Measurements from ENCODE around the gene LDAH.

Gene LDAH

DNA sequence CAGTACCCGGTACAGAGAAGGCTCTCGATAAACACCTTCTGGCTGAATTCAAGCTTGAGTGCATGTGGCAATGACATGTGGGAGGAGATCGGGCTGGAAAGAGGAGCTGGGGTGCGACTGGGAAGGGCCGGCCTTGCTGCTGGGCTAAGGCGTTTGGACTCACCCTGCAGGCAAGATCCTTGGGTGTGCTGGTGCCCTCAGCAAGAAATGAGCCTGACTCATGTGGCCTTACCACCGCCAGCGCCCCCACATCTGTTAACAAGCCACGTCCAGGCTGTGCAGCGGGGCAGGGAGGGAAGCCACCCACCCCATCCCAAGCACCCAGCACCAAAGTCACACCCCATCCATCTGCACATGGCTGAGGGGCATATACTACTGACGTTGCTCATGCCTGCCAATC, 173.3 kb downstream of the LDAH start:
- H3K4me3 ChIP-seq (replicated peaks in 1 of 2; ENCODE audit: low read depth in 2 of 2, low read length in 2 of 2) = peak overlapping the region in 1 of 2 donors; percentile 95
- TF ChIP-seq, protein P1, sequence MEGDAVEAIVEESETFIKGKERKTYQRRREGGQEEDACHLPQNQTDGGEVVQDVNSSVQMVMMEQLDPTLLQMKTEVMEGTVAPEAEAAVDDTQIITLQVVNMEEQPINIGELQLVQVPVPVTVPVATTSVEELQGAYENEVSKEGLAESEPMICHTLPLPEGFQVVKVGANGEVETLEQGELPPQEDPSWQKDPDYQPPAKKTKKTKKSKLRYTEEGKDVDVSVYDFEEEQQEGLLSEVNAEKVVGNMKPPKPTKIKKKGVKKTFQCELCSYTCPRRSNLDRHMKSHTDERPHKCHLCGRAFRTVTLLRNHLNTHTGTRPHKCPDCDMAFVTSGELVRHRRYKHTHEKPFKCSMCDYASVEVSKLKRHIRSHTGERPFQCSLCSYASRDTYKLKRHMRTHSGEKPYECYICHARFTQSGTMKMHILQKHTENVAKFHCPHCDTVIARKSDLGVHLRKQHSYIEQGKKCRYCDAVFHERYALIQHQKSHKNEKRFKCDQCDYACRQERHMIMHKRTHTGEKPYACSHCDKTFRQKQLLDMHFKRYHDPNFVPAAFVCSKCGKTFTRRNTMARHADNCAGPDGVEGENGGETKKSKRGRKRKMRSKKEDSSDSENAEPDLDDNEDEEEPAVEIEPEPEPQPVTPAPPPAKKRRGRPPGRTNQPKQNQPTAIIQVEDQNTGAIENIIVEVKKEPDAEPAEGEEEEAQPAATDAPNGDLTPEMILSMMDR (IDR thresholded peaks at IDR 0.05; ENCODE audit: low read depth, low read length) = no peak
- DNase-seq (ENCODE audit: low read depth in 2 of 2) = no peak

GRCh38 chr2:20648831-20649230, 174.1 kb downstream of the LDAH start:
- no peak for DNase-seq (ENCODE audit: low read depth in 2 of 2)
- no peak overlapping the region for H3K4me3 ChIP-seq (replicated peaks in 1 of 2; ENCODE audit: low read depth in 2 of 2, low read length in 2 of 2)
- TF ChIP-seq, protein P1 (IDR thresholded peaks at IDR 0.05; ENCODE audit: low read depth, low read length) = no peak

DNA sequence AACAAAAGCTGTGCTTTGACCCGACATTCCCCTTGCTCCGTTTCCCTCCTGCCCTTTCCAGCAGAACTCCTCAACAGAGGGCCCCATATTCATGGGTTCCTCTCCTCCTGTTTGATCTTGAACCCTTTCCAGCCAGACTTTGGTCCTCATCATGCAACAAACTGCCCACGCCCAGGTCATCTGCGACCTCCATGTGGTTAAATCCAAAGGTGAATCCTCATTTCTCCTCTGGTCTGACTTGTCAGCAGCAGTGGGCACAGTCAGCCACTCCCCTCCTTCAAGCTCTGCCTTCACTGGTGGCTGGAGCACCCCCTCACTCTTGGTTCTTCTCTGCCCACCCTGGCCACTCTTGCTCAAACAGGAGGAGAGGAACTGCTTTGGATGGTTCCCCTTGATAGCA, 174.7 kb downstream of the LDAH start:
- no peak for DNase-seq (ENCODE audit: low read depth in 2 of 2)
- TF ChIP-seq, protein P1 (IDR thresholded peaks at IDR 0.05; ENCODE audit: low read depth, low read length) = no peak
- H3K4me3 ChIP-seq (replicated peaks in 1 of 2; ENCODE audit: low read depth in 2 of 2, low read length in 2 of 2) = no peak overlapping the region

DNA sequence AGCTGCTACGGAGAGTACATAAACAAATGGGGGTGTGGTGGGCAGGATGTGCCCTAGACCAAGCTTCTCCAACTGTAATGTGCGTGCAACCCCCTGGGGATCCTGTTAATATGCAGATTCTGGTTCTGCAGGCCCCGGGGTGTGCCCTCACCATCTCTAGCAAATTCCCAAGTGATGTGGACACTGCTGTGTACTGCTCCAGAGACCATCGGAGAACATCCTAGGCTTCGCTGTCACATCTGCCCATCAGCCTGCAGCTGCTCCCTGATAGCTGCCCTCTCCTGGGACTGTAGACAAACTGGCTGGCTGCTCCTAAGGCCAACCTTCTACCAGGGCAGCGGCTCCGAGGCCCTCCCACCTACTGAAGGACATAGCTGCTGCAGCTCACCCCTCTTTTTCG, 175.2 kb downstream of the LDAH start:
- no peak for DNase-seq (ENCODE audit: low read depth in 2 of 2)
- TF ChIP-seq, protein P1 (IDR thresholded peaks at IDR 0.05; ENCODE audit: low read depth, low read length) = no peak
- H3K4me3 ChIP-seq (replicated peaks in 1 of 2; ENCODE audit: low read depth in 2 of 2, low read length in 2 of 2) = no peak overlapping the region

GRCh38 chr2:20647211-20647610, 175.7 kb downstream of the LDAH start:
- TF ChIP-seq, protein P1 (IDR thresholded peaks at IDR 0.05; ENCODE audit: low read depth, low read length) = no peak
- DNase-seq (ENCODE audit: low read depth in 2 of 2) = no peak

GRCh38 chr2:20646446-20646845, 176.5 kb downstream of the LDAH start:
- DNase-seq (ENCODE audit: low read depth in 2 of 2) = no peak
- TF ChIP-seq, protein P1 (IDR thresholded peaks at IDR 0.05; ENCODE audit: low read depth, low read length) = no peak
- no peak overlapping the region for H3K4me3 ChIP-seq (replicated peaks in 1 of 2; ENCODE audit: low read depth in 2 of 2, low read length in 2 of 2)

More at GRCh38 chr2:20647211-20647610, 175.7 kb downstream of the LDAH start:
- no peak overlapping the region for H3K4me3 ChIP-seq (replicated peaks in 1 of 2; ENCODE audit: low read depth in 2 of 2, low read length in 2 of 2)

DNA sequence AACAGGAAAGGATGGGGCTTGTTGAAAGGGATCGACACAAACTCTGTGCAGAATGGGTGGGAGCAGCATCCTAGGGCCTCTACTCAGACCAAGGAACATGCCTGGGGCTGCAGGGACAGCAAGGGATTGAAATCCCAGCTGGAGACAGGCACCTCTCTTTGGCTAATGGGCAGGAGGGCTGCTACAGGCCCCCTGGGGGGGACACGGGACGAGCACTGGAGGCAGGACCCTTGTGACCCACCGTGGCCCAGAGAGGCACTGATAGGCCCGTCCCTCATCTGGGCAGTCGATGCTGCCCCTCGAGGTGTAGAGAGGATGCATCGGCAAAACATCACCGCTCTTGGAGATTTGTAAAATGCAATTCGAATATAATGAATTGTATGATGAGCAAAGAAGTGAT, 177.1 kb downstream of the LDAH start:
- no peak for DNase-seq (ENCODE audit: low read depth in 2 of 2)
- H3K4me3 ChIP-seq (replicated peaks in 1 of 2; ENCODE audit: low read depth in 2 of 2, low read length in 2 of 2) = no peak overlapping the region
- TF ChIP-seq, protein P1 (IDR thresholded peaks at IDR 0.05; ENCODE audit: low read depth, low read length) = no peak

Data from cardiac fibroblast (primary cell).